ENCODE measurements around the gene BCL2. TPM values are rescaled to one million over a fixed set of nuclear protein-coding genes. Genes with fewer than 3 reads are reported as not detected.

The BCL2 gene
- total RNA-seq, 1 experiment from 2014 or later, result 2.5 TPM

GRCh38 chr18:63180971-63181376 is 138.6 kb downstream of the BCL2 start:
- POLR2A ChIA-PET, result no interaction called here

GRCh38 chr18:63180321-63180720 is 139.2 kb downstream of the BCL2 start:
- no TSS peak for BruUV-seq (replicated peaks)
- no peak for ATAC-seq
- Histone ChIP-seq H3K4me1 (ENCODE audit: control insufficient read depth in 1 of 2, insufficient read depth in 2 of 2, low read length in 2 of 2) (no peaks in the 10 kb centered on the region), H3K9me2 (ENCODE audit: insufficient read depth) (no peaks in the 10 kb centered on the region), H3K4me2 (ENCODE audit: low read length) (no peak overlapping the region), H3K27me3 (ENCODE audit: insufficient read depth, low read length) (peaks cover 21% of the 10 kb centered on the region; the same call in 1 of the 2 replicates), H2AFZ (ENCODE audit: low read depth, low read length, poor library complexity, severe bottlenecking) (no peak overlapping the region), H3K4me3 (replicated peaks in 1 of 2; ENCODE audit: low read depth in 1 of 2, low read length in 2 of 2) (no peak overlapping the region), H3K9me3 (ENCODE audit: control insufficient read depth in 1 of 2, insufficient read depth in 1 of 2, low read depth in 1 of 2, low read length in 2 of 2) (no peaks in the 10 kb centered on the region), H3K9ac (ENCODE audit: low read length) (no peak overlapping the region), H4K20me1 (ENCODE audit: insufficient read depth) (no peaks in the 10 kb centered on the region), H3K79me2 (ENCODE audit: insufficient read depth, low read length) (no peaks in the 10 kb centered on the region), H3K27ac (ENCODE audit: low read depth, low read length) (no peak overlapping the region), H3K36me3 (ENCODE audit: control insufficient read depth in 1 of 2, insufficient read depth in 2 of 2, low read length in 2 of 2) (no peaks in the 10 kb centered on the region)
- ChIA-PET RAD21 (ENCODE audit: low non-redundant PET in 1 of 2, low total read pairs in 2 of 2, uncharacterized antibody in 2 of 2, unreplicated experiment in 2 of 2) (no interaction called here), CTCF (no interaction called here), POLR2A (no interaction called here)
- DNase-seq (ENCODE audit: low read depth, low spot score), result no peak
- intact Hi-C loops (cut with micrococcal nuclease), result no loop called here
- TF ChIP-seq EGR1 (IDR thresholded peaks at IDR 0.05; ENCODE audit: low read depth) (no peak), TCF7L2 (IDR thresholded peaks at IDR 0.05; ENCODE audit: borderline replicate concordance, extremely low read depth, insufficient read depth, insufficient read length) (no peak), SRF (IDR thresholded peaks at IDR 0.05; ENCODE audit: low read depth) (no peak), CBX3 (IDR thresholded peaks at IDR 0.05; ENCODE audit: low read depth) (no peak), POLR2A (IDR thresholded peaks at IDR 0.05; ENCODE audit: borderline replicate concordance, extremely low read depth, insufficient read depth, insufficient read length) (no peak), EZH2 (IDR thresholded peaks at IDR 0.05) (no peak), ZNF274 (IDR thresholded peaks at IDR 0.05; ENCODE audit: low read depth, low read length) (no peak), EZH2phosphoT487 (IDR thresholded peaks at IDR 0.05; ENCODE audit: borderline replicate concordance) (no peak), CEBPB (IDR thresholded peaks at IDR 0.05; ENCODE audit: low read depth) (no peak), ZFX (IDR thresholded peaks at IDR 0.05) (no peak), CTCF (IDR thresholded peaks at IDR 0.05 in 2 of 3, conservative IDR thresholded peaks at IDR 0.05 in 1 of 3; ENCODE audit: borderline replicate concordance in 1 of 3, insufficient read depth in 1 of 3, low read depth in 2 of 3, low read length in 2 of 3) (no peak), ELF1 (IDR thresholded peaks at IDR 0.05; ENCODE audit: borderline replicate concordance, low read depth) (no peak), SP1 (IDR thresholded peaks at IDR 0.05; ENCODE audit: low read depth) (no peak), RAD21 (IDR thresholded peaks at IDR 0.05; ENCODE audit: low read depth) (no peak), JUND (IDR thresholded peaks at IDR 0.05) (no peak), YY1 (IDR thresholded peaks at IDR 0.05; ENCODE audit: extremely low read depth, insufficient replicate concordance, low read depth, low read length) (no peak)
- TF ChIP-seq, protein P1, sequence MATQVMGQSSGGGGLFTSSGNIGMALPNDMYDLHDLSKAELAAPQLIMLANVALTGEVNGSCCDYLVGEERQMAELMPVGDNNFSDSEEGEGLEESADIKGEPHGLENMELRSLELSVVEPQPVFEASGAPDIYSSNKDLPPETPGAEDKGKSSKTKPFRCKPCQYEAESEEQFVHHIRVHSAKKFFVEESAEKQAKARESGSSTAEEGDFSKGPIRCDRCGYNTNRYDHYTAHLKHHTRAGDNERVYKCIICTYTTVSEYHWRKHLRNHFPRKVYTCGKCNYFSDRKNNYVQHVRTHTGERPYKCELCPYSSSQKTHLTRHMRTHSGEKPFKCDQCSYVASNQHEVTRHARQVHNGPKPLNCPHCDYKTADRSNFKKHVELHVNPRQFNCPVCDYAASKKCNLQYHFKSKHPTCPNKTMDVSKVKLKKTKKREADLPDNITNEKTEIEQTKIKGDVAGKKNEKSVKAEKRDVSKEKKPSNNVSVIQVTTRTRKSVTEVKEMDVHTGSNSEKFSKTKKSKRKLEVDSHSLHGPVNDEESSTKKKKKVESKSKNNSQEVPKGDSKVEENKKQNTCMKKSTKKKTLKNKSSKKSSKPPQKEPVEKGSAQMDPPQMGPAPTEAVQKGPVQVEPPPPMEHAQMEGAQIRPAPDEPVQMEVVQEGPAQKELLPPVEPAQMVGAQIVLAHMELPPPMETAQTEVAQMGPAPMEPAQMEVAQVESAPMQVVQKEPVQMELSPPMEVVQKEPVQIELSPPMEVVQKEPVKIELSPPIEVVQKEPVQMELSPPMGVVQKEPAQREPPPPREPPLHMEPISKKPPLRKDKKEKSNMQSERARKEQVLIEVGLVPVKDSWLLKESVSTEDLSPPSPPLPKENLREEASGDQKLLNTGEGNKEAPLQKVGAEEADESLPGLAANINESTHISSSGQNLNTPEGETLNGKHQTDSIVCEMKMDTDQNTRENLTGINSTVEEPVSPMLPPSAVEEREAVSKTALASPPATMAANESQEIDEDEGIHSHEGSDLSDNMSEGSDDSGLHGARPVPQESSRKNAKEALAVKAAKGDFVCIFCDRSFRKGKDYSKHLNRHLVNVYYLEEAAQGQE (IDR thresholded peaks at IDR 0.05; ENCODE audit: low read depth), result no peak

More at GRCh38 chr18:63180971-63181376, 138.6 kb downstream of the BCL2 start:
- no peak overlapping the region for H3K27ac ChIP-seq (ENCODE audit: low read depth, low read length)
- TF ChIP-seq CEBPB (IDR thresholded peaks at IDR 0.05; ENCODE audit: low read depth), result no peak
- RAD21 ChIA-PET (ENCODE audit: low non-redundant PET in 1 of 2, low total read pairs in 2 of 2, uncharacterized antibody in 2 of 2, unreplicated experiment in 2 of 2), result no interaction called here
- no peak for ATAC-seq
- no TSS peak for BruUV-seq (replicated peaks)
- no peaks in the 10 kb centered on the region for H3K36me3 ChIP-seq (ENCODE audit: control insufficient read depth in 1 of 2, insufficient read depth in 2 of 2, low read length in 2 of 2)
- H3K4me2 ChIP-seq (ENCODE audit: low read length), result no peak overlapping the region
- intact Hi-C loops (cut with micrococcal nuclease), result no loop called here
- CTCF ChIA-PET, result no interaction called here
- no peaks in the 10 kb centered on the region for H3K9me2 ChIP-seq (ENCODE audit: insufficient read depth)
- H3K79me2 ChIP-seq (ENCODE audit: insufficient read depth, low read length), result no peaks in the 10 kb centered on the region
- no peak overlapping the region for H3K9ac ChIP-seq (ENCODE audit: low read length)
- H3K4me3 ChIP-seq (replicated peaks in 1 of 2; ENCODE audit: low read depth in 1 of 2, low read length in 2 of 2), result no peak overlapping the region
- DNase-seq (ENCODE audit: low read depth, low spot score), result no peak
- no peaks in the 10 kb centered on the region for H3K9me3 ChIP-seq (ENCODE audit: control insufficient read depth in 1 of 2, insufficient read depth in 1 of 2, low read depth in 1 of 2, low read length in 2 of 2)
- no peaks in the 10 kb centered on the region for H3K4me1 ChIP-seq (ENCODE audit: control insufficient read depth in 1 of 2, insufficient read depth in 2 of 2, low read length in 2 of 2)
- H4K20me1 ChIP-seq (ENCODE audit: insufficient read depth), result no peaks in the 10 kb centered on the region
- no peak overlapping the region for H2AFZ ChIP-seq (ENCODE audit: low read depth, low read length, poor library complexity, severe bottlenecking)
- peaks cover 21% of the 10 kb centered on the region; the same call in 1 of the 2 replicates for H3K27me3 ChIP-seq (ENCODE audit: insufficient read depth, low read length)
